Measurements from ENCODE around the gene NOM1. TPM values are rescaled to one million over a fixed set of nuclear protein-coding genes. Genes with fewer than 3 reads are reported as not detected.

NOM1 gene
- total RNA-seq, 1 donor from 2014 or later = 20.6 TPM

DNA sequence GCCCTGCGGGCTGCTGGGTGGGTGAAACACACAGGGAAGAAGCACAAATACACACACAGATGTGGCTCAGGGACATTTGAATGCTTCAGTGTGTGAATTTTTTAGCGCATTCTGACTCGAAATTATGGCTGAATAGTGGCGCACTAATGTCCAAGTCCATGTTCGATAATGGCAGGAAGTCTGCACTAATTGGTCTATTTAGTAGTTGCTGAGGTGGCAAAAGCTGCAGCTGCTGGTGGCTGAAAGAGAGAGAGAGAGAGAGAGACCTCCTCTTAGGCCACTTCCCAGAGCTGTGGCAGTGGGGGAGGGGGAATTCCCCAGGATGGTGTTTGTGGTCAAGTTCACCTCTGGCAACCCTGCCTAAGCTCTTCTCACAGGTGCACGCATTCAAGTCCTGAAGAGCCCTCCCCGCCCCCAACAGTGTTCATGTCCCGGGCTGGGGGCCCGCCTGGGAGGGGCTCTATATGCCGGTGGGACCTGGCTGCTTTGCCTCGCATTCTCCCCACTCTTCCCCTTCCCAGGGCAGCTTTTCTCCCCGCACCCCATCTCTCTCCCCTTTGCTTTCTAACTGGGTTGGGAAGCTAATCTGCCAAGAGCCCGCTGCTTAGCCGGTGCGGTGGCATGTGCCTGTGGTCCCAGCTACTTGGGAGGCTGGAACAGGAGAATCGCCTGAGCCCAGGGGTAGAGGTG, 67.0 kb downstream of the NOM1 start:
- no peak for DNase-seq

DNA sequence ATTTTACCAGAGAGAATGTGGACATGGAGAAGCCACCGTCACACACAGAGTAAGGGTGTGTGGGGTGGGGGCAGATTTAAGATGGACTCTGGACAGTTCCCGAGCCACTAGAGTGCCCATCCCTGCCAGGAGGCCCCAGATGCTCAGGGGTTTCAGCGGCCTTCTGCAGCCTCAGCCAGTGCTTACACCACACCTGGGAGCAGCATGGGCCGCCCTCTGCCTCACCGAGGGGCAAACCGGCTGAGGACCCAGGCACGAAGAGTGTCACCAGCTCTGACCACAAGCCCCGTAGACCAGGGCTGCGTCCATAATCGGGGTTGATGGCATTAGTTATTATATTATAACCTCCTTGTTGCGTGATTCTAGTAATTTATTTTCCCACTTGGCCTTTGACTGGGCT, 67.6 kb downstream of the NOM1 start:
- DNase-seq = no peak

DNA sequence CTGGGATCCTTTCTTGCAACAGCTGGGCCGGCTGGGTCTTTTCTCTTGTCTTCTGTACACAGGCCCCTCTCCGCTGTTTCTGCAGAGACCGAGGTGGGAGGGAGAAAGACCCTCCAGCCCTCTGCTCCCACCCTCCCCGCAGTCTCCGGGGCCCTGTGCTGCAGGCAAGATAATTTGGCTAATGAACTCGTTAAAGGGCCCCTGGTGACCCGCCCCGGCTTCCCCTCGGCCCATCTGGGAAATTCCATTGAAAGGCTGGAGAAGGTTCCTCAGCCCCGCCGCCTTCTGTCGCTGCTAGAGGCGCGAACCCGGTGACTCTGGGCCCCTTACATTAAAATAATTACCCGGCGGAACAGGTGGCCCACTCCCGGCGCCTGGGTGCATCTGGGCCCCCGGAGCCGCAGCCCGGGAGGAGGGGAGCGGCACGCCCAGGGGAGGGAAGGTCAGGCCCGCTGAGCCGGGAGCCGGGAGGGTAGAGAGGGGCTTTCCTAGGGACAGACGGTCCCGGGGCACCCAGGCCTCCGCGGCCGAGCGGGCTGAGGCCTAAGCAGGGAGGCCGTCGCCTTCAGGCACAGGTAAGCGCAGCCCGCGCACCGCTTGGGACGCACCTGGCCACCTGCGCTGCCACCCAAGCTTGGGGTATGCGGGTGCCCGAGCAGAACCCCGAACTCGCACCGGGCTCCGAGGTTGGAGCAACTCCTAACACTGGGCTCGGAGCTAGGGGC, 68.3 kb downstream of the NOM1 start:
- no peak for DNase-seq

DNA sequence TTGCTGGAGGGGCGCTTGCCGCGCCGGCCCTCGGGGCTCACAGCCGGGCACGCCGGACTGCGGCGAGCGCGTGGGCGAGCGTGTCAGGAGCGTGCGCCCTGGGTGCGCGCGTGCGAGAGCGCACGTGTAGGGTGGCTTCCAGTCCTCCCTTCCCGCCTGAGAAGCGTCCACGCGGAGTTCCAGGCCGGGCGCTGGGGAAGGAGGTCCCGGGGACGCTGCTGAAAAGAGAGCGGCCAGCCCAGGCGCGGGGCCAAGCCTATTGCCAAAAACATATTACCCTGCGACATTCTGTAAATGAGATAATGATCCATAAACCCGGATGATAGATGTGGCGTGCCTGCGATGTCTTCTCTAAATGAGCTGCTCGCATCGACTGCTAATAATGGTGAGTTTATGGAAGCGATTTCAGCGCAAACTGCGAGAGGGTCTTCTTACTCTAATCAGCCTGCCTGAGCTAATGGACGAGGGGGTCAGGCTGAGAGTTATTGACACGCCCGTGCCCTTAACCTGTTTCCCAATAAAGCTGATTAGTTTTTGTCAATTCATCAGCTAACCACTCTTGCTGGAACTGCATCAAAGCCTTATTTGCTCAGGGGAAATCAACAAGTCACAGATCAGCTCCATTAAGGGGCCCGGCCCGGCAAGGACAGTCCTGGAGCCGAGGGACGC, 69.0 kb downstream of the NOM1 start:
- DNase-seq = no peak

DNA sequence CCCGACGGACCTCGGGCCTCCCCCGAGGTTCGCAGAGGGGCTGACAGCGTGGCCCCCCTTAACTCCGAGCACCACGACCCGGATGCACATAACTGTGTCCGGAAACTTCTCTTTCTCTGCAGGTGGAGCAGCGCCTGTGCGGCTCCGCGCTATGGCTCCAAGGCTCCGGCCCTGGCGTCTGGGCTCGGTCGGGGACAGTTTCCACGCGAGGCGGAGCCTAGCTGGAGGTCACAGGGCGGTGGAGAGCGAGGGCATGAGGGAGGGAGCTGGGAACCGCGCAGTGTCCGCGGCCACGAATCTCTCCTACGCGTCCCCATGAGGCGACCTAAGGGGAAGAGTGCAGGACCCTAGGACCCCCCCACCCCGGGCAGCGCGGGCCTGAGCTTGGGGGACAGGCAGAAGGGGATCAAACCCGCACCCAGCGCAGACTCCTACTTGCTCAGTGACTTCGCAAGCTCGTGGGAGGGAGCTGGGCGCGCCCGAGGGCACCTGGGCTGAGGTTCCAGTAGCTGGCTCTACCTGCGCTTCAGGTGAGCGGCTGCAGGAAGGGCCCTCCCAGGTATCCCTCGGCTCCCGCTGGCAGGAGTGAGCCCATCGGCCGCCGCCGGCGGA, 69.6 kb downstream of the NOM1 start:
- no peak for DNase-seq

DNA sequence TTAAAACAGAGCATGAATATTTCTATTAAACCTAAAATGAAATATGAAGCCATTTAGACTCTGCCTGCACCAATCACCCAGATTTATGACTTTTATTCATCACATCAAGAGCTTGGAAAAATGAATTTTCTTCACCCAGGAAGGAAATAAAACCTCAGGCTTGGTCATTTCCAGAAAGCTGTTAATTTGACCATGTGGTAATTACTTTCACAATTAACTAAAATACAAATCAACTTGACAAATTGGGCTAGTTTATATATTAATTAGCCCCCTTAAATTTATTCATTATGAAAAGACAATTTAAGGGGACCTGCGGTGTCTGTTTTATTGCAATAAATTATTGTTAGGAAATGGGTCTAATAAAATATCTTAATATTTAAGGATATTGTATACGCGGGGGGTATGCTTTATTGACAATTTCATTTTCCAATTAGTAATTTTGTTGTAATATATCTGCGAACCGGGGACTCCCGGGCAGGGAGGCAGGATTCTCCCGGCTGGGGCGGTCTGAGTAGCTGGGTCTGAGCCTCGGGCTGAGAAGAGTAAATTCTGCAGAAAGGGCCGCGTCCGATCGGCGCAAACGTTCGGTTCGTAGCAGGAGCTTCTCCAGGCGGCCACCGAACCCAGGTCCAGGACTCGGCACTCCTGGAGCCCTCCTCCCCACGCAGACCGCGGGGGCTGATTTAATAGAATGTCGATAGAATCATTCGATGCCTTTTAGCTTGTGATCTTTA, 70.4 kb downstream of the NOM1 start:
- DNase-seq = no peak

DNA sequence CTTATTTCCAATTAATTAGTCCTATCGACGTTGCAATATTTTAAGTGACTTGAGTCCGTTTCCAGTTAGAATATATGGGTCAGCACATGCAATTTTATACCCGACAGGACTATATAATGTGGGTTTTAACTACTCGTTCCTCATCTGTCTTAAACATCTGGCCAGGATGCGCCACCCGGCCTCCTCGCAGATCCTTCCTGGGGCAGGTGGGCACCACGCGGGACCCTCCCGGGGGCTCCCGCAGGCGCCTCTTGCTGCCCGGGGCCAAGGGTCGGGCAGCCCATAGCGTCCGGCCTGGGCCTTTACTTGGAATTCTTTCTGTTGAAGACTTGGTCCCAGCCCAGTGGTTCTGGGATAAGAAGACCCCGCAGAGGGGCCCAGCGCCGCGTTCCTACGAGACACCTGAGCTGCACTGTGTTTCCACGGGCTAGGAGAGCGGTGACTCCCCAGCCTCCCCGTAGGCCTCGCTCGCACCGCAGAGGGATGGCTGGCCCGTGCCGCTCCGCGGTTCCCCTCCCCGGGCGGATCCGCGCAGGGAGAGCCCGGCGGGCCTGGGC, 71.1 kb downstream of the NOM1 start:
- DNase-seq = no peak

DNA sequence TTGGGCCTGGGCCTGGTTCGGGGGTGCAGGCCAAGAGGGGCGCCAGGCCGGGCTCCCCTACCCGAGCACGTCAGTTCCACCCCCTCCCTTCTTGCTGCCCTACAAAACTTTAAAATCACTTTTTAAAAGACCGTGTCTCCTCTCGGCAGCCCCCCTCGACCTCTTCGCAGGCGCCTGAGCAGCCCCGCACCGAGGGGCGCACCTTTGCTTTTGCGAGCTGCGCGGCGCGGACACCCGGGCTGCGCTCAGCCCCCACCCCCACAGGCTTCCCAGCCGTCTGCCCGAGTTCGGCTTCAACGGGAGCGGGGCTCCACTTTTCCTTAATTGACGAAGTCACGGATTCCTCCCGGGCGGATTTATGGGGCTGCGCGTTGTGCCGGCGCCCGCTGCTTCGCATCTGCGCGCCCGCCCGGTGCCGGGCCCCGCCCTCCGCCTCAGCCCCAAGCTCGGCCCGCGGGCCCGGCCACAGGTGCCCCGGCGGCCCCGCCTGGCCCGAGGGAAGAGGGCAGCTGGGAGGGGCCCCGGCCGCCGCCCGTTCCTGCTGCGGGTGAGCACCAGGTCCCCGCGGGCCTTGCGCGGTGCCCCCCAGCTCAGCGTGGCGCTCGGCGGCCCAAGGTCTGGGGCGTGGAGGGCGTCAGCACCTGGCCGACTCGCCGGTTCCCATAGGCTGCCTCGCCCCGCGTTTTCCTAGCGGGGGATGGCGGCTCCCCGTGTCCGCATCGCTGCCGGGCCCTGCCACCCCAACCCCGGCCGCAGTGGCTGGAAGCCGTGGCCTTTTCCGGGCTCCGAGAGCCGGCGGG, 71.8 kb downstream of the NOM1 start:
- no peak for DNase-seq

DNA sequence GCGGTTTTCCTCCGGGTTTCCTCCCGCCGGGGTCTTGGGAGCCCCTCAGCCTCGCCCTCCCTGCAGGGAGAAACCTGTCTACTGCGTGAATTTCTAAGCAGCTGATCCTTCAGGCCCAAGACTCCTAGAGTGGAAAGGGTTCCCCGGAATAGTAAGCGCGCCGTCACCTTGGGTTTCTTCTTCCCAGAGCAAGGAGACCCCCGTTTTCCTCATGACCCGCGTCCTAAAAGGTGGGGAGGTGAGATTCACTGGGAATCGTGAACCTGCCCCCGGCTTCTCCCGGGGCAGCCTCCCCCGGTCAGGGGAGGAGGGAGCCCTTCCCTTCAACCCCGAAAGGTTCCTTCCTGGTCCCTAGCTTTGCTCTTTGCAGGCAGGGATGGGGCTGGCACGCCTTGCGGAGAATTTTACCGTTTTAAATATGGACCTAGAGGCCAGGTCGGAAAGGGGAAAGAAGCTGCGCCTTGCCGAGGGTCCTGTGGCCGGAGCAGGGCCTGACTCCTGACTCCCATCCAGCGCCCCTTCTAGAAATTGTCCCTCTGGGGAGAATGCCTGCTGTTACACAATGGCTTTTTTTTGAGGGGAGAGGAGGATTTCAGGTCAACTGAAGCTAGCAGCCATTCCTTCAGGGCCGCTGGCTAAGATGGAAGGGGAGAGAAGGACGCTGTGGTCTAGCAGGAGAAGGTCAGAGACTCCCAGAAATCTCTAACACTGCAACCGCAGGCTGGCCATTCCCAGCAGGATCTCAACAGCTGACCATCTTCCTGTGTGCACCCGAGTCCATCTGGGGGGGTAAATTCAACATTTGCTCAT, 72.6 kb downstream of the NOM1 start:
- no peak for DNase-seq

Other genes starting within 250 kb of the NOM1 start
- 156 and 194 TPM in 2 replicates for gene LMBR1, start 56.5 kb upstream of the NOM1 start, total RNA-seq
- gene MNX1, start 61.0 kb downstream of the NOM1 start, total RNA-seq = not detected in 2 replicates
- 116 and 129 TPM in 2 replicates for gene UBE3C, start 189.2 kb downstream of the NOM1 start, total RNA-seq

Data from dermis blood vessel endothelial cell (primary cell).